HepG2 (cell line): ENCODE results near the gene PIP5K1C.

Experiments
- E2F1 ChIP-seq: sonication (generic); formaldehyde crosslinking; IDR thresholded peaks from 2 replicates; pipeline ENCODE4 v1.5.0; 2020; ENCODE audit warnings: missing genetic modification reagents
- EZH2 ChIP-seq: conservative IDR thresholded peaks from 2 replicates; pipeline ENCODE4 v1.6.1; 2012; ENCODE audit warnings: mild to moderate bottlenecking, low read depth, low read length, moderate library complexity
- PBX2 ChIP-seq: IDR thresholded peaks from 2 replicates; pipeline ENCODE4 v1.6.1; 2016; ENCODE audit warnings: control low read depth
- PCBP1 ChIP-seq: fragments of 200-400 bp; formaldehyde crosslinking; IDR thresholded peaks from 2 replicates; pipeline ENCODE4 v1.6.1; 2017; ENCODE audit warnings: mild to moderate bottlenecking, low read depth, low read length, borderline replicate concordance
- ZNF567 ChIP-seq: sonication (generic); formaldehyde crosslinking; IDR thresholded peaks from 2 replicates; pipeline ENCODE4 v1.8.1; 2023; ENCODE audit warnings: mild to moderate bottlenecking, missing genetic modification reagents, borderline replicate concordance
- ZNF746 ChIP-seq: sonication (generic); formaldehyde crosslinking; IDR thresholded peaks from 2 replicates; pipeline ENCODE4 v1.8.0; 2022; ENCODE audit warnings: mild to moderate bottlenecking, missing genetic modification reagents
- TF ChIP-seq, protein P1 (sequence below): sonication (generic); formaldehyde crosslinking; IDR thresholded peaks from 2 replicates; pipeline ENCODE4 v1.5.0; 2020; ENCODE audit warnings: mild to moderate bottlenecking, missing genetic modification reagents, moderate library complexity

GRCh38 chr19:3601021-3601420 lies 99.2 kb downstream of the PIP5K1C start:
- no peak for TF ChIP-seq E2F1 (CRISPR knock-in tag)
- no peak for TF ChIP-seq EZH2
- no peak for TF ChIP-seq ZNF567 (CRISPR knock-in tag)
- TF ChIP-seq ZNF746 (CRISPR knock-in tag), result no peak
- TF ChIP-seq PBX2 (CRISPR knock-in tag), result no peak
- TF ChIP-seq PCBP1, result no peak
- TF ChIP-seq, protein P1, sequence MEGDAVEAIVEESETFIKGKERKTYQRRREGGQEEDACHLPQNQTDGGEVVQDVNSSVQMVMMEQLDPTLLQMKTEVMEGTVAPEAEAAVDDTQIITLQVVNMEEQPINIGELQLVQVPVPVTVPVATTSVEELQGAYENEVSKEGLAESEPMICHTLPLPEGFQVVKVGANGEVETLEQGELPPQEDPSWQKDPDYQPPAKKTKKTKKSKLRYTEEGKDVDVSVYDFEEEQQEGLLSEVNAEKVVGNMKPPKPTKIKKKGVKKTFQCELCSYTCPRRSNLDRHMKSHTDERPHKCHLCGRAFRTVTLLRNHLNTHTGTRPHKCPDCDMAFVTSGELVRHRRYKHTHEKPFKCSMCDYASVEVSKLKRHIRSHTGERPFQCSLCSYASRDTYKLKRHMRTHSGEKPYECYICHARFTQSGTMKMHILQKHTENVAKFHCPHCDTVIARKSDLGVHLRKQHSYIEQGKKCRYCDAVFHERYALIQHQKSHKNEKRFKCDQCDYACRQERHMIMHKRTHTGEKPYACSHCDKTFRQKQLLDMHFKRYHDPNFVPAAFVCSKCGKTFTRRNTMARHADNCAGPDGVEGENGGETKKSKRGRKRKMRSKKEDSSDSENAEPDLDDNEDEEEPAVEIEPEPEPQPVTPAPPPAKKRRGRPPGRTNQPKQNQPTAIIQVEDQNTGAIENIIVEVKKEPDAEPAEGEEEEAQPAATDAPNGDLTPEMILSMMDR, result no peak
